MM.1S (cell line): ENCODE measurements around the gene CDH9.

Source experiments
- DNase-seq: peaks from one replicate; pipeline ENCODE4 v3.0.0-alpha.2; 2015
- H2AFZ ChIP-seq: fragments of 300-600 bp; sonication (generic); 2 replicates; pipeline ENCODE4 v1.6.0; 2016; ENCODE audit warnings: antibody characterized with exemption, low read length
- H3F3A ChIP-seq: fragments of 300-600 bp; sonication (generic); 2 replicates; pipeline ENCODE4 v1.6.1; 2016; ENCODE audit warnings: mild to moderate bottlenecking, antibody characterized with exemption, low read length, moderate library complexity, mixed read lengths; ENCODE audit not compliant: insufficient read depth
- H3K27ac ChIP-seq: fragments of 300-600 bp; sonication (generic); 2 replicates; pipeline ENCODE4 v1.5.1; 2016; ENCODE audit warnings: mild to moderate bottlenecking, low read length
- H3K27me3 ChIP-seq: fragments of 300-600 bp; sonication (generic); replicated peaks from 2 replicates; pipeline ENCODE4 v1.6.0; 2016; ENCODE audit warnings: low read length; ENCODE audit not compliant: insufficient read depth
- H3K36me3 ChIP-seq: fragments of 300-600 bp; sonication (generic); replicated peaks from 2 replicates; pipeline ENCODE4 v1.6.1; 2016; ENCODE audit warnings: mild to moderate bottlenecking, low read length, mixed read lengths; ENCODE audit not compliant: insufficient read depth
- H3K4me1 ChIP-seq: fragments of 300-600 bp; sonication (generic); 2 replicates; pipeline ENCODE4 v1.6.1; 2016; ENCODE audit warnings: low read length, mixed read lengths
- H3K4me2 ChIP-seq: fragments of 300-600 bp; sonication (generic); 2 replicates; pipeline ENCODE4 v1.6.0; 2016; ENCODE audit warnings: low read depth, low read length
- H3K4me3 ChIP-seq: fragments of 300-600 bp; sonication (generic); 2 replicates; pipeline ENCODE4 v1.5.1; 2016; ENCODE audit warnings: low read length, mixed read lengths
- H3K79me2 ChIP-seq: fragments of 300-600 bp; sonication (generic); 2 replicates; pipeline ENCODE4 v1.6.1; 2016; ENCODE audit warnings: mixed run types, low read length, mixed read lengths
- H3K9ac ChIP-seq: fragments of 300-600 bp; sonication (generic); 2 replicates; pipeline ENCODE4 v1.6.1; 2016; ENCODE audit warnings: low read length, mixed read lengths
- H3K9me2 ChIP-seq: fragments of 300-600 bp; sonication (generic); replicated peaks from 2 replicates; pipeline ENCODE4 v1.6.1; 2016; ENCODE audit warnings: mild to moderate bottlenecking, low read length, mixed read lengths; ENCODE audit not compliant: insufficient read depth
- H3K9me3 ChIP-seq: fragments of 300-600 bp; sonication (generic); replicated peaks from 2 replicates; pipeline ENCODE4 v1.6.1; 2016; ENCODE audit warnings: mild to moderate bottlenecking, low read length, mixed read lengths; ENCODE audit not compliant: insufficient read depth
- H4K20me1 ChIP-seq: fragments of 300-600 bp; sonication (generic); 2 replicates; pipeline ENCODE4 v1.6.1; 2016; ENCODE audit warnings: mild to moderate bottlenecking, low read length, moderate library complexity, mixed read lengths; ENCODE audit not compliant: insufficient read depth
- CTCF ChIP-seq: fragments of 300-600 bp; sonication (generic); IDR thresholded peaks from 2 replicates; pipeline ENCODE4 v1.5.1; 2016; ENCODE audit warnings: antibody characterized with exemption, low read length, mixed read lengths
- EZH2 ChIP-seq: fragments of 300-600 bp; sonication (generic); optimal IDR thresholded peaks from 2 replicates; pipeline ENCODE3; 2017; ENCODE audit warnings: low read depth, mild to moderate bottlenecking, antibody characterized with exemption, low read length, mixed read lengths
- EZH2phosphoT487 ChIP-seq: fragments of 300-600 bp; sonication (generic); IDR thresholded peaks from 2 replicates; pipeline ENCODE4 v1.6.1; 2018; ENCODE audit warnings: antibody characterized with exemption, low read length

CDH9 gene

GRCh38 chr5:27038476-27038875, at the start of gene CDH9:
Gene CDH9, minus strand, starts transcription at chr5:27038586. Its CDS starts 50,253 bp downstream, at chr5:26988333.
- H3K9me3 ChIP-seq = no peaks in the 10 kb centered on the region
- H3K27ac ChIP-seq = no peak within 1 kb of the TSS
- no peak for TF ChIP-seq EZH2
- TF ChIP-seq CTCF = no peak
- no peak for TF ChIP-seq EZH2phosphoT487
- H3K4me3 ChIP-seq = no peak within 1 kb of the TSS
- H3K9ac ChIP-seq = no peak within 1 kb of the TSS
- no peaks in the 10 kb centered on the region for H3F3A ChIP-seq
- no peak within 1 kb of the TSS for H3K4me2 ChIP-seq
- H3K9me2 ChIP-seq = no peaks in the 10 kb centered on the region
- H3K27me3 ChIP-seq = no peaks in the 10 kb centered on the region
- no peaks in the 10 kb centered on the region for H3K36me3 ChIP-seq
- DNase-seq = no peak
- H3K79me2 ChIP-seq = no peaks in the 10 kb centered on the region
- no peaks in the 10 kb centered on the region for H3K4me1 ChIP-seq
- H4K20me1 ChIP-seq = no peaks in the 10 kb centered on the region
- no peak within 1 kb of the TSS for H2AFZ ChIP-seq

GRCh38 chr5:27087747-27088146, 49.4 kb upstream of the CDH9 start:
- no peak for DNase-seq
- Histone ChIP-seq H2AFZ (no peak overlapping the region), H3K4me3 (no peak overlapping the region), H3K9me2 (no peaks in the 10 kb centered on the region), H3K27ac (no peak overlapping the region), H3K9ac (no peak overlapping the region), H3K9me3 (no peaks in the 10 kb centered on the region), H3K27me3 (no peaks in the 10 kb centered on the region), H4K20me1 (no peaks in the 10 kb centered on the region), H3K4me1 (no peaks in the 10 kb centered on the region), H3K36me3 (no peaks in the 10 kb centered on the region), H3K4me2 (no peak overlapping the region), H3F3A (no peaks in the 10 kb centered on the region), H3K79me2 (no peaks in the 10 kb centered on the region)
- TF ChIP-seq EZH2 = no peak
- TF ChIP-seq CTCF = no peak
- no peak for TF ChIP-seq EZH2phosphoT487

- Histone ChIP-seq H3K9me2 (no peaks in the 10 kb centered on the region), H3K4me1 (no peaks in the 10 kb centered on the region), H4K20me1 (no peaks in the 10 kb centered on the region), H3F3A (no peaks in the 10 kb centered on the region), H3K79me2 (no peaks in the 10 kb centered on the region), H3K9me3 (no peaks in the 10 kb centered on the region), H3K27me3 (no peaks in the 10 kb centered on the region), H3K4me3 (no peak overlapping the region), H3K4me2 (no peak overlapping the region), H2AFZ (no peak overlapping the region), H3K9ac (no peak overlapping the region), H3K27ac (no peak overlapping the region), H3K36me3 (no peaks in the 10 kb centered on the region)
- no peak for TF ChIP-seq CTCF
- no peak for TF ChIP-seq EZH2
- no peak for TF ChIP-seq EZH2phosphoT487
- no peak for DNase-seq
Measured at GRCh38 chr5:27083449-27084415, 45.3 kb upstream of the CDH9 start.
